IMR-90 (cell line): ENCODE data around the gene MAML3. TPM values are rescaled to one million over a fixed set of nuclear protein-coding genes. Genes with fewer than 3 reads are reported as not detected.
A peak's percentile ranks its signal among the peaks of the same experiment; 100 is the strongest.

ENCODE experiments used
- ATAC-seq: fragments of 200-7000 bp; cut with Tn5 transposase; 2 replicates; pipeline ENCODE4 v1.9.1; 2020; ENCODE audit warnings: low read depth, mild to moderate bottlenecking, moderate library complexity
- BruUV-seq: library from RNA; stranded (reverse); fragments of 400-500 nt; replicated peaks from 2 replicates; lab custom pipeline; 2021; lab: Mats Ljungman, UMichigan
- CTCF ChIA-PET: fragments of 300-600 bp; formaldehyde crosslinking; extraction: SDS; loops from one replicate; lab custom pipeline; 2021; ENCODE audit warnings: antibody characterized with exemption; lab: Yijun Ruan, JAX
- POLR2A ChIA-PET: fragments of 300-600 bp; sonication (Branson Sonifier 250); formaldehyde crosslinking; loops from one replicate; lab custom pipeline; 2022; ENCODE audit warnings: antibody characterized with exemption; ENCODE audit not compliant: unreplicated experiment; lab: Charles Lee
- DNase-seq: peaks from one replicate; pipeline ENCODE4 v3.0.0; 2013
- H2AFZ ChIP-seq: replicated peaks from 2 replicates; pipeline ENCODE3; 2013; ENCODE audit warnings: low read length, mild to moderate bottlenecking; ENCODE audit not compliant: poor library complexity
- H2AK5ac ChIP-seq: 2 replicates; pipeline ENCODE4 v1.6.1; 2013; ENCODE audit warnings: low read depth, low read length, inconsistent platforms
- H2AK9ac ChIP-seq: replicated peaks from 2 replicates; pipeline ENCODE3; 2013; ENCODE audit warnings: mild to moderate bottlenecking, low read depth, low read length, moderate library complexity; ENCODE audit not compliant: poor library complexity
- H2BK120ac ChIP-seq: 2 replicates; pipeline ENCODE4 v1.6.1; 2013; ENCODE audit warnings: low read depth, low read length, inconsistent platforms
- H2BK15ac ChIP-seq: 3 replicates; pipeline ENCODE4 v1.6.1; 2013; ENCODE audit warnings: low read depth, low read length, inconsistent platforms
- H2BK20ac ChIP-seq: 2 replicates; pipeline ENCODE4 v1.6.1; 2013; ENCODE audit warnings: low read depth, mild to moderate bottlenecking, inconsistent platforms, low read length, moderate library complexity
- H2BK5ac ChIP-seq: 2 replicates; pipeline ENCODE4 v1.6.1; 2013; ENCODE audit warnings: mild to moderate bottlenecking, low read depth, low read length, inconsistent platforms; ENCODE audit not compliant: poor library complexity, severe bottlenecking
- H3K14ac ChIP-seq: replicated peaks from 2 replicates; pipeline ENCODE4 v1.6.1; 2013; ENCODE audit warnings: low read depth, low read length, inconsistent platforms
- H3K18ac ChIP-seq: 2 replicates; pipeline ENCODE4 v1.6.1; 2013; ENCODE audit warnings: low read depth, low read length, control low read depth
- H3K23ac ChIP-seq: 2 replicates; pipeline ENCODE4 v1.6.1; 2013; ENCODE audit warnings: low read depth, low read length, inconsistent platforms
- H3K27ac ChIP-seq: 2 replicates; pipeline ENCODE4 v1.5.1; 2013; ENCODE audit warnings: mild to moderate bottlenecking, control low read depth, low read length; ENCODE audit not compliant: insufficient read depth
- H3K27me3 ChIP-seq: 2 replicates; pipeline ENCODE4 v1.6.1; 2013; ENCODE audit warnings: low read length; ENCODE audit not compliant: control insufficient read depth, insufficient read depth
- H3K36me3 ChIP-seq: 2 replicates; pipeline ENCODE4 v1.6.1; 2013; ENCODE audit warnings: low read length, mixed read lengths; ENCODE audit not compliant: control insufficient read depth, insufficient read depth
- H3K4ac ChIP-seq: 2 replicates; pipeline ENCODE4 v1.6.1; 2013; ENCODE audit warnings: low read depth, low read length, inconsistent platforms
- H3K4me1 ChIP-seq: 2 replicates; pipeline ENCODE4 v1.6.1; 2013; ENCODE audit warnings: low read length, mixed read lengths; ENCODE audit not compliant: control insufficient read depth, insufficient read depth
- H3K4me2 ChIP-seq: 2 replicates; pipeline ENCODE4 v1.6.1; 2013; ENCODE audit warnings: low read depth, mild to moderate bottlenecking, control low read depth, low read length, moderate library complexity
- H3K4me3 ChIP-seq: 2 replicates; pipeline ENCODE4 v1.5.1; 2013; ENCODE audit warnings: low read depth, mild to moderate bottlenecking, control low read depth, low read length, moderate library complexity; ENCODE audit not compliant: insufficient read depth
- H3K56ac ChIP-seq: 2 replicates; pipeline ENCODE4 v1.6.1; 2013; ENCODE audit warnings: low read length, inconsistent platforms; ENCODE audit not compliant: insufficient read depth; ENCODE audit errors: extremely low read depth
- H3K79me1 ChIP-seq, 2 experiments: 2 replicates each; pipeline ENCODE4 v1.6.1; 2013; ENCODE audit warnings: low read length in 2 of 2, inconsistent platforms in 1 of 2, low read depth in 1 of 2
- H3K9ac ChIP-seq: 2 replicates; pipeline ENCODE4 v1.6.1; 2013; ENCODE audit warnings: low read depth, low read length, control low read depth
- H3K9me1 ChIP-seq: 2 replicates; pipeline ENCODE4 v1.6.1; 2013; ENCODE audit warnings: low read length, inconsistent platforms; ENCODE audit not compliant: insufficient read depth
- H3K9me3 ChIP-seq: 2 replicates; pipeline ENCODE4 v1.6.1; 2013; ENCODE audit warnings: low read length; ENCODE audit not compliant: control insufficient read depth, insufficient read depth
- H4K20me1 ChIP-seq: 2 replicates; pipeline ENCODE4 v1.6.1; 2013; ENCODE audit warnings: low read length, inconsistent platforms; ENCODE audit not compliant: insufficient read depth
- H4K5ac ChIP-seq: 2 replicates; pipeline ENCODE4 v1.6.1; 2013; ENCODE audit warnings: mild to moderate bottlenecking, low read depth, low read length, control low read depth
- H4K8ac ChIP-seq, 2 experiments: 2 replicates each; pipeline ENCODE4 v1.6.1; 2013; ENCODE audit warnings: low read depth in 2 of 2, low read length in 2 of 2, control low read depth in 1 of 2, inconsistent platforms in 1 of 2
- H4K91ac ChIP-seq: 2 replicates; pipeline ENCODE4 v1.6.1; 2013; ENCODE audit warnings: low read depth, low read length, inconsistent platforms; ENCODE audit not compliant: insufficient read depth
- BHLHE40 ChIP-seq: fragments of 150-350 bp; IDR thresholded peaks from 2 replicates; pipeline ENCODE4 v1.6.1; 2016; ENCODE audit warnings: mild to moderate bottlenecking, low read depth, low read length
- CEBPB ChIP-seq: IDR thresholded peaks from 2 replicates; pipeline ENCODE4 v1.6.1; 2012; ENCODE audit warnings: low read depth, low read length, improper control_type of control experiment
- CHD1 ChIP-seq: IDR thresholded peaks from 2 replicates; pipeline ENCODE4 v1.6.1; 2012; ENCODE audit warnings: low read depth, low read length, improper control_type of control experiment
- FOS ChIP-seq: fragments of 150-350 bp; IDR thresholded peaks from 2 replicates; pipeline ENCODE4 v1.6.1; 2016; ENCODE audit warnings: low read depth, low read length
- MAFK ChIP-seq: IDR thresholded peaks from 2 replicates; pipeline ENCODE4 v1.6.1; 2012; ENCODE audit warnings: low read depth, low read length, improper control_type of control experiment
- MAZ ChIP-seq: IDR thresholded peaks from 2 replicates; pipeline ENCODE4 v1.6.1; 2012; ENCODE audit warnings: low read depth, mild to moderate bottlenecking, low read length, improper control_type of control experiment, moderate library complexity, borderline replicate concordance
- MXI1 ChIP-seq: IDR thresholded peaks from 2 replicates; pipeline ENCODE4 v1.6.1; 2012; ENCODE audit warnings: low read depth, mild to moderate bottlenecking, low read length, moderate library complexity, borderline replicate concordance
- NFE2L2 ChIP-seq: fragments of 150-350 bp; IDR thresholded peaks from 2 replicates; pipeline ENCODE4 v1.6.1; 2016; ENCODE audit warnings: low read depth, mild to moderate bottlenecking, low read length
- POLR2A ChIP-seq: IDR thresholded peaks from 2 replicates; pipeline ENCODE4 v1.6.1; 2012; ENCODE audit warnings: mild to moderate bottlenecking, low read depth, low read length
- RAD21 ChIP-seq: IDR thresholded peaks from 2 replicates; pipeline ENCODE4 v1.6.1; 2012; ENCODE audit warnings: low read length, improper control_type of control experiment
- RCOR1 ChIP-seq: IDR thresholded peaks from 2 replicates; pipeline ENCODE4 v1.6.1; 2012; ENCODE audit warnings: mild to moderate bottlenecking, low read length, improper control_type of control experiment; ENCODE audit not compliant: insufficient replicate concordance
- RFX5 ChIP-seq: IDR thresholded peaks from 2 replicates; pipeline ENCODE4 v1.8.0; 2012; ENCODE audit warnings: low read depth, mild to moderate bottlenecking, low read length, moderate library complexity
- SMC3 ChIP-seq: fragments of 150-350 bp; IDR thresholded peaks from 2 replicates; pipeline ENCODE4 v1.6.1; 2016; ENCODE audit warnings: low read depth, mild to moderate bottlenecking, antibody characterized with exemption, low read length, moderate library complexity
- WGBS, 2 experiments: methylation state at CpG; one replicate each; pipeline versions ENCODE4 v1.1.5 to v1.1.7; 2013; ENCODE audit warnings: missing lambda C conversion rate in 2 of 2; ENCODE audit not compliant: insufficient read length in 1 of 2; ENCODE audit errors: extremely low coverage in 2 of 2; 5-methylcytosine and 5-hydroxymethylcytosine counted together
- dilution Hi-C: fragments of 300-500 bp; cut with HindIII; formaldehyde crosslinking; loops from one replicate; pipeline ENCODE4 v1.14.3; 2018; ENCODE audit warnings: low sequenced_read_pairs; ENCODE audit not compliant: unreplicated experiment
- in situ Hi-C: fragments of 300-500 bp; cut with MboI; formaldehyde crosslinking; loops from 3 replicates; pipeline ENCODE4 v1.14.3; 2019; ENCODE audit warnings: low sequenced_read_pairs, inconsistent platforms, mixed read lengths
- intact Hi-C: fragments of 100-400 bp; cut with micrococcal nuclease; formaldehyde crosslinking; loops from 2 replicates; pipeline ENCODE4 v1.10.0; 2022
- polyA plus RNA-seq, 3 experiments: library from polyadenylated mRNA; depleted of rRNA; stranded (reverse); fragments of >200 nt; gene quantifications; 2 replicates each; pipeline ENCODE4 v1.2.3, GENCODE V29; 2012; ENCODE audit warnings: low replicate concordance in 1 of 3
- total RNA-seq: library from RNA; depleted of rRNA; stranded (reverse); fragments of >200 nt; gene quantifications from 2 replicates; pipeline ENCODE4 v1.2.3, GENCODE V29; 2012
- TF ChIP-seq, protein P1 (sequence below): fragments of 150-350 bp; IDR thresholded peaks from 2 replicates; pipeline ENCODE4 v1.6.1; 2017; ENCODE audit warnings: mild to moderate bottlenecking, antibody characterized with exemption, low read length, low read depth
- TF ChIP-seq, protein P2 (sequence below): fragments of 150-350 bp; IDR thresholded peaks from 2 replicates; pipeline ENCODE4 v1.6.1; 2016; ENCODE audit warnings: low read depth, mild to moderate bottlenecking, low read length, moderate library complexity, borderline replicate concordance
- TF ChIP-seq, protein P3 (sequence below): conservative IDR thresholded peaks from 2 replicates; pipeline ENCODE4 v1.5.1; 2012; ENCODE audit warnings: mild to moderate bottlenecking, low read depth, low read length, improper control_type of control experiment

The MAML3 gene
- total and polyA plus RNA-seq, 2 of the 4 experiments (the other 2 are of a cell fraction) = 0.90 to 1.7 TPM

DNA sequence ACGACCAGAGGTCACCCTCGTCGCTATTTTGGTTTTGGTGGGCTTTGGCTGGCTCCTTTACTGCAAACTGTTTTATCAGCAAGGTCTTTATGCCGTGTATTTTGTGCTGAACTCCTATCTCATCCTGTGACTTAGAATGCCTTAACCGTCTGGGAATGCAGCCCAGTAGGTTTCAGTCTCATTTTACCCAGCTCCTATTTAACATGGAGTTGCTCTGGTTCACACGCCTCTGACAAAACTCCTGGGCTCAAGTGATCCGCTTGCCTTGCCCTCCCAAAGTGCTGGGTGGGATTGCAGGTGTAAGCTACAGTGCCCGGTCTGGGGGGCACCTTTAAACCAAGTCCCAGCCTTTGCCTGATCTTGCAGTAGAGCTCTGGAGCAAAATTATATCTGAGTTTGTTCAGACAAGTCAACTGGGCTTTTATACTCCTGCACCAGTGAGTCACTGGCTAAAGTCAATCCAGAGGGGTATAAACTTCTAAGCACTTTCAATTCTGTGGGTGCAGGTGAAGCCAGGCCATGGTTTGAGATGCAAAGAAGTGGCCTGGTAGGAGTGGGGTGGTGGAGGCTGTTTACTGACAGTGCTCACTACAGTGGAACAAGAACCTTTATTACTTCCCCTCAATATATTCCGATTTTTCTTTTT, 438.1 kb downstream of the MAML3 start:
- Histone ChIP-seq H3K79me1 (no peaks in the 10 kb centered on the region), H3K36me3 (peaks cover 12% of the 10 kb centered on the region; the same call in 1 of the 2 replicates), H2BK120ac (no peak overlapping the region), H3K14ac (no peak overlapping the region), H3K4me1 (peaks cover 6% of the 10 kb centered on the region; the same call in 1 of the 2 replicates), H2BK20ac (no peak overlapping the region), H3K4ac (no peak overlapping the region), H4K8ac (no peak overlapping the region), H3K56ac (no peak overlapping the region), H2BK15ac (no peak overlapping the region), H3K9ac (no peak overlapping the region), H4K20me1 (no peaks in the 10 kb centered on the region), H2AK9ac (no peak overlapping the region), H3K27me3 (no peaks in the 10 kb centered on the region), H2AK5ac (no peak overlapping the region), H3K9me1 (peaks cover 3% of the 10 kb centered on the region; the same call in 1 of the 2 replicates), H4K91ac (no peak overlapping the region), H3K9me3 (no peaks in the 10 kb centered on the region), H3K4me3 (no peak overlapping the region), H3K4me2 (no peak overlapping the region), H3K18ac (no peak overlapping the region), H3K27ac (no peak overlapping the region), H4K5ac (no peak overlapping the region), H3K23ac (no peak overlapping the region), H2BK5ac (no peak overlapping the region), H2AFZ (no peak overlapping the region)
- BruUV-seq = no TSS peak
- in situ Hi-C loops = no loop called here
- CTCF ChIA-PET = no interaction called here
- intact Hi-C loops = no loop called here
- 53% methylated on average over 3 of the region's 9 CpGs; no CpG with 5 or more reads in 1 of the 2 experiments for WGBS, 2 experiments
- DNase-seq (peak; percentile 30), ATAC-seq (peak; percentile 27; the same call in 1 of the 2 replicates)
- no peak for TF ChIP-seq RAD21
- TF ChIP-seq NFE2L2 = no peak
- TF ChIP-seq, protein P1, sequence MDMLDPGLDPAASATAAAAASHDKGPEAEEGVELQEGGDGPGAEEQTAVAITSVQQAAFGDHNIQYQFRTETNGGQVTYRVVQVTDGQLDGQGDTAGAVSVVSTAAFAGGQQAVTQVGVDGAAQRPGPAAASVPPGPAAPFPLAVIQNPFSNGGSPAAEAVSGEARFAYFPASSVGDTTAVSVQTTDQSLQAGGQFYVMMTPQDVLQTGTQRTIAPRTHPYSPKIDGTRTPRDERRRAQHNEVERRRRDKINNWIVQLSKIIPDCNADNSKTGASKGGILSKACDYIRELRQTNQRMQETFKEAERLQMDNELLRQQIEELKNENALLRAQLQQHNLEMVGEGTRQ = no peak
- no peak for TF ChIP-seq MAZ
- TF ChIP-seq BHLHE40 = no peak
- TF ChIP-seq, protein P2, sequence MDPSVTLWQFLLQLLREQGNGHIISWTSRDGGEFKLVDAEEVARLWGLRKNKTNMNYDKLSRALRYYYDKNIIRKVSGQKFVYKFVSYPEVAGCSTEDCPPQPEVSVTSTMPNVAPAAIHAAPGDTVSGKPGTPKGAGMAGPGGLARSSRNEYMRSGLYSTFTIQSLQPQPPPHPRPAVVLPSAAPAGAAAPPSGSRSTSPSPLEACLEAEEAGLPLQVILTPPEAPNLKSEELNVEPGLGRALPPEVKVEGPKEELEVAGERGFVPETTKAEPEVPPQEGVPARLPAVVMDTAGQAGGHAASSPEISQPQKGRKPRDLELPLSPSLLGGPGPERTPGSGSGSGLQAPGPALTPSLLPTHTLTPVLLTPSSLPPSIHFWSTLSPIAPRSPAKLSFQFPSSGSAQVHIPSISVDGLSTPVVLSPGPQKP = no peak
- TF ChIP-seq SMC3 = no peak
- TF ChIP-seq CHD1 = no peak
- no peak for TF ChIP-seq POLR2A
- no peak for TF ChIP-seq MAFK
- no peak for TF ChIP-seq RCOR1
- no peak for TF ChIP-seq CEBPB
- no peak for TF ChIP-seq FOS
- TF ChIP-seq, protein P3, sequence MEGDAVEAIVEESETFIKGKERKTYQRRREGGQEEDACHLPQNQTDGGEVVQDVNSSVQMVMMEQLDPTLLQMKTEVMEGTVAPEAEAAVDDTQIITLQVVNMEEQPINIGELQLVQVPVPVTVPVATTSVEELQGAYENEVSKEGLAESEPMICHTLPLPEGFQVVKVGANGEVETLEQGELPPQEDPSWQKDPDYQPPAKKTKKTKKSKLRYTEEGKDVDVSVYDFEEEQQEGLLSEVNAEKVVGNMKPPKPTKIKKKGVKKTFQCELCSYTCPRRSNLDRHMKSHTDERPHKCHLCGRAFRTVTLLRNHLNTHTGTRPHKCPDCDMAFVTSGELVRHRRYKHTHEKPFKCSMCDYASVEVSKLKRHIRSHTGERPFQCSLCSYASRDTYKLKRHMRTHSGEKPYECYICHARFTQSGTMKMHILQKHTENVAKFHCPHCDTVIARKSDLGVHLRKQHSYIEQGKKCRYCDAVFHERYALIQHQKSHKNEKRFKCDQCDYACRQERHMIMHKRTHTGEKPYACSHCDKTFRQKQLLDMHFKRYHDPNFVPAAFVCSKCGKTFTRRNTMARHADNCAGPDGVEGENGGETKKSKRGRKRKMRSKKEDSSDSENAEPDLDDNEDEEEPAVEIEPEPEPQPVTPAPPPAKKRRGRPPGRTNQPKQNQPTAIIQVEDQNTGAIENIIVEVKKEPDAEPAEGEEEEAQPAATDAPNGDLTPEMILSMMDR = no peak
- no peak for TF ChIP-seq MXI1
- TF ChIP-seq RFX5 = no peak
- POLR2A ChIA-PET = no interaction called here
- dilution Hi-C loops = no loop called here
